ENCODE results near the gene PAFAH1B1. TPM values are rescaled to one million over a fixed set of nuclear protein-coding genes. Genes with fewer than 3 reads are reported as not detected.
A peak's percentile ranks its signal among the peaks of the same experiment; 100 is the strongest.
"Not testable (repeated sequence)": the region's sequence is repeated elsewhere in the genome, so short reads cannot be mapped to it uniquely, and the experiment has no call there.

Gene PAFAH1B1
- polyA plus RNA-seq, 1 donor from 2014 or later = 17.8 TPM

DNA sequence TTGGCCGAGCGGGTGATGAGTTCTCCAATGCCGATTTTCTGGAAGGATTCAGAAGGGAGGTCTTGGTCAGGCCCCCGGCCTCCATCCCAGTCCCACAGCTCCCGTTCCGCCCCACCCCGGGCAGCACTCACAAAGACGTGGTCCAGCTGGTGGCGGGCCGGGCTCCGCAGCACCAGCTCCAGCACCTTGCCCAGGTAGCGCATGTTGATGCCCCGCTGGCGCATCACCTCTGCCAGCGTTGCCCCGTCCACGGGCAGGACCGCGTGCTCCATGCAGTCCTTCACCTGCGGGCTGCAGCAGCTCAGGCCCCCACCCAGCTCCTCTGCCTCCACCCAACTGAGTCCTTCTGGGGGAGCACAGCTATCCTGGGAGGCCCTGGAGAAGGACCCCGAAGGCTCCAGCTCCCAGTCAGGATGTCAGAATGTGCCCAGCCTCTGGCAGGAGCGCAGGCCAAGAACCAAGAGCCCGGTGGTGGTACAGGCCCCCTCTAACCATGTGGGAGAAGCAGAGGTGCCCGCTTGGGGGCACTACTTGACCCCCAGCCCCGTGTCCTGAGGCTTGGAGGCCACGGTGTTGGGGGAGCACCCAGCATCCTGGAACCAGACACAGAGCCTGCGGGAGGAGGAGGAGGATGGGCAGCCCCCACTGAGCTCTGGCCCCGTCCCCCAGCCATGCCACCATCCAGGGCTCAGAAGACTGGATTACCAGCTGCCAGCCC lies 101.9 kb downstream of the PAFAH1B1 start:
- no peak overlapping the region for H3K4me3 Mint-ChIP-seq
- no peaks in the 10 kb centered on the region for H3K9me3 Mint-ChIP-seq
- peaks cover 2% of the 10 kb centered on the region for H3K36me3 Mint-ChIP-seq
- no peak overlapping the region for H3K27ac Mint-ChIP-seq
- H3K27me3 Mint-ChIP-seq = no peaks in the 10 kb centered on the region
- H3K4me1 Mint-ChIP-seq = peaks cover 0 to 2% (median 0%) of the 10 kb centered on the region in 3 donors

DNA sequence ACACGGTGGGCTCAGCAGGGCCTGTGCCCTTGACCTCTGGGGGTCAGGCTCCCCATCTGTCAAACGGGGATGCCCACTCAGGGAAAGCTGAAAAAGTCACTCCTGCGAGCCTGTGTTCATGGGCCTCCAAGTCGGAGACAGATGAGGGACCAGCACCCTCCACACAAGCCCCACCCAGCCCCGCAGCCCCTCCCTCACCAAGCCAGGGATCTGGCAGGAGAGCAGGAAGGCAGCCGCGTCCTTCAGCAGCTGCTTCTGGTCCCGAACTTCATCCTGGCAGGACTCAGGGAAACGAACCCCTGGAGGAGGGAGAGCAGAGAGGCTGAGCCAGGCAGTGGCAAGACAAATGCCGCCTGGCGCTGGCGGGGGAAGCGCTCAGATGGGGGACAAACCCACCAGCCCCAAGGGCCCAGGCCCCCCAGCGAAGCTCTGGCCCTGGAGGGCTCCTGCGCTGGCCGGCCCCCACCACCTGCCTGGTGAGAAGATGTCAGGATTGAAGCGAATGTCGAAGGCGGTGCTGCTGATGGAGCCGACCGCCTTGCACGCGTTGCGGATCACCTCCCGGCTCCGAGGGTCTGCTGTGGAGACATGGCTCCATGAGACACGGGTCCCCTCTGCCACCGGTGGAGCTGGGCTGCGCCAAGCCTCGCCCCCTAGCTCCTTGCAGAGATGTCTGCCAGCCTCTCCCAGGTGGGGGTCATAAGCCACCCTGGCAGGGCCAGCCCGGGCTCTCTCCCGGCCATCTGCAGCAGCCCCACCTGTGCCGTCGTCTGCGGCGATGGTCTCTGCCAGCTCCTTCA lies 102.7 kb downstream of the PAFAH1B1 start:
- Mint-ChIP-seq H3K27ac (no peak overlapping the region), H3K4me1 (peaks cover 0 to 2% (median 0%) of the 10 kb centered on the region in 3 donors), H3K4me3 (no peak overlapping the region), H3K9me3 (no peaks in the 10 kb centered on the region), H3K36me3 (peaks cover 2% of the 10 kb centered on the region), H3K27me3 (no peaks in the 10 kb centered on the region)

DNA sequence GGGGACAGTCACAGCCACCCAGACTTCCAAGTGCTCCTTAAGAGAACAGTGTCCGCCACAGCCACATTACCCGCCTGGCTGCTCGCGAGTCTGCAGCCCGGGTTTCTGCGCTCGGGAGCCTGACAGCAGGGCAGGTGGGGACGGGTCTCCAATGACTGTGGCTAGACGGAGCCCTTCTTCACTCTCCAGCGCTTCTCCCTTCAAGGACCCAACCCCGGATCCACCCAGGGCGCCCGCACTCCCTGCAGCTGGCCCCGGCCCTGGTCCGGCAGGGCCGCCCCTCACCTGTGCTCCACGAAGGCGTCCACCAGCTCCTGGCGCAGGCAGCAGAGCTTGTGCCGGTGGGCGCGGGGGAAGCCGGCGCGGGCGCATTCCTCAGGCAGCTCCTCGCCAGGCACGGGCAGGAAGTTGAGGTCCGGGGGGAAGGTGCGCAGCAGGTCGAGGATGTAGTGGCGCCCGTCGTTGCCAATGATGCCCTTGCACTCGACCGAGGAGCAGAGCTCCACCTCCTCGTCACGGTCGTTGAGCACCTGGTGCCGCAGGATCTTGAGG lies 104.2 kb downstream of the PAFAH1B1 start:
- Mint-ChIP-seq H3K27me3 (no peaks in the 10 kb centered on the region), H3K36me3 (peaks cover 2% of the 10 kb centered on the region), H3K27ac (no peak overlapping the region), H3K4me3 (no peak overlapping the region), H3K4me1 (peaks cover 0 to 2% (median 0%) of the 10 kb centered on the region in 3 donors), H3K9me3 (no peaks in the 10 kb centered on the region)

DNA sequence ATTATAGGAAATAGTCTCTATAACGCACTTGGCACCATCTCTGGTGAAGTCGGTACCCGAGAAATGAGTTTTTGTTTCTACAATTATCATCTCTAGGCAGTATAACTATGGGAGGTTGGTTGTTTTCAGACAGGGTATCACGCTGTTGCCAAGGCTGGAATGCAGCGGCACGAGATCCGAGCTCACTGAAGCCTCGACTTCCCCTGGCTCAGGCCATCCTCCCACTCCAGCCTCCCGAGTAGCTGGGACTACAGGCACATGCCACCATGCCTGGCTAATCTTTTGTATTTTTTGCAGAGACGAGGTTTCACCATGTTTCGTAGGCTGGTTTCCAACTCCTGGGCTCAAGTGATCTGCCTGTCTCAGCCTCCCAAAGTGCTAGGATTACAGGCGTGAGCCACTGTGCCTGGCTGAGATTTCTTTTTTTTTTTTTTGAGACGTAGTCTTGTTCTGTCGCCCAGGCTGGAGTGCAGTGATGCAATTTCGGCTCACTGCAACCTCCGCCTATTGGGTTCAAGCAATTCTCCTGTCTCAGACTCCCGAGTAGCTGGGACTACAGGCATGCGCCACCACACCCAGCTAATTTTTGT lies 105.9 kb downstream of the PAFAH1B1 start:
- H3K36me3 Mint-ChIP-seq, H3K9me3 Mint-ChIP-seq, H3K4me3 Mint-ChIP-seq, H3K27me3 Mint-ChIP-seq, H3K4me1 Mint-ChIP-seq: not testable (repeated sequence)
- peak overlapping the region in 1 of 3 donors; percentile 19 for H3K27ac Mint-ChIP-seq

DNA sequence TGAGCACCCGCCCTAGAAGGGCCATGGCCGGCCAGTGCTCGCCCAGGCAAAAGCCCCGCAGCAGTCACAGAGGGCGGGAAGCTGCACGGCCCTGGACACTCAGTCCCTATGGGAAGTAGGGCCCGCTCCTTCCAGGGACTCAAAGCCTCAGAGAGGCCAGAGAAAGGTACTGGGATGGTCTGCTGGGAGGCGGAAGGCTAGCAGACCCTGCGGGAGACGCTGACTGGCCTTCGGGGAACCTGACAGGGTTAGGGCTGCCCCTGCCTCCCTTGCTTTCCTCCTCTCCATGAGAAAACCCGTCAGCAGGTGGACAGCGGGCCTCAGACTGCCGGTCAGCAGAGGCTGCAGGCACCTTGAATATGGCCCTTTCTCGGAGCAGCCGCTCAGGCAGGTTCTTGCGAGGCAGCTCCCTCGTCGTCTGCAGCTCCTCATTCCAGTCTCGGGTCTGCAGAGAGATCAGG lies 106.6 kb downstream of the PAFAH1B1 start:
- Mint-ChIP-seq H3K27ac (peak overlapping the region in 1 of 3 donors; percentile 19), H3K4me1 (peaks cover 0 to 2% (median 0%) of the 10 kb centered on the region in 3 donors), H3K4me3 (peak overlapping the region in 1 of 4 donors; percentile 49), H3K27me3 (no peaks in the 10 kb centered on the region), H3K9me3 (no peaks in the 10 kb centered on the region), H3K36me3 (peaks cover 2% of the 10 kb centered on the region)

DNA sequence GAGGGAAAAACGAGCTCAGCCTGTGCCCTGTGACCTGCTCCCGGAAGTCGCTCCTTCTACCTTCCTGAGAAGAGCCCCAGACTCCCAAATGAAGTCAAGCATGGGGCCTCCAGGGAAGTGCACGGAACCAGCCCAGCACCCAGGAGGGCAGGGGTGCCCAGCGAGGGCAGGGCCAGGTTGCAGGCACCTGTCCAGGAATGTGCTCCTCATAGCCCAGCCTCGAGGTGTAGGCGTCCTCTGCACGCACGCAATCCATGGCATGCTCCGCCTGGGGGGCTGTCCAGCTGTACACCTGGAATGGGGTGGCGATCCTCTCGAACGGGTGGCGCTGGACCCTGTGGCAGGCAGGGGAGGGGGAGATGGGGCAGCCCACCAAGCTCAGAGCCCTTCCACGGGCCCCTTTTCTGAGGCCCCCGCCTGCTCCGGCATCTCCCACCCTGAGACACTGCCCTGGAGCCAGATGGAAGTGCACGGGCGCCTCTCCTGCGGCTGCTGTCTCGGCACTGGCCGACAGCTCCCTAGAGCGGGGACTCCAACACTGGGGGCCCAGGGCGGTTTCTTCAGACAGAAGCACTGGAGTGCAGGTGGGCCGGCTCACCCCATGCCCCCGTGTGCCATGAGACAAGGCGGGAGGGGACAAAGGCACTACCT lies 107.2 kb downstream of the PAFAH1B1 start:
- Mint-ChIP-seq H3K9me3 (no peaks in the 10 kb centered on the region), H3K36me3 (peaks cover 2% of the 10 kb centered on the region), H3K4me1 (peaks cover 0 to 7% (median 3%) of the 10 kb centered on the region in 3 donors), H3K27me3 (no peaks in the 10 kb centered on the region), H3K4me3 (no peak overlapping the region), H3K27ac (no peak overlapping the region)

DNA sequence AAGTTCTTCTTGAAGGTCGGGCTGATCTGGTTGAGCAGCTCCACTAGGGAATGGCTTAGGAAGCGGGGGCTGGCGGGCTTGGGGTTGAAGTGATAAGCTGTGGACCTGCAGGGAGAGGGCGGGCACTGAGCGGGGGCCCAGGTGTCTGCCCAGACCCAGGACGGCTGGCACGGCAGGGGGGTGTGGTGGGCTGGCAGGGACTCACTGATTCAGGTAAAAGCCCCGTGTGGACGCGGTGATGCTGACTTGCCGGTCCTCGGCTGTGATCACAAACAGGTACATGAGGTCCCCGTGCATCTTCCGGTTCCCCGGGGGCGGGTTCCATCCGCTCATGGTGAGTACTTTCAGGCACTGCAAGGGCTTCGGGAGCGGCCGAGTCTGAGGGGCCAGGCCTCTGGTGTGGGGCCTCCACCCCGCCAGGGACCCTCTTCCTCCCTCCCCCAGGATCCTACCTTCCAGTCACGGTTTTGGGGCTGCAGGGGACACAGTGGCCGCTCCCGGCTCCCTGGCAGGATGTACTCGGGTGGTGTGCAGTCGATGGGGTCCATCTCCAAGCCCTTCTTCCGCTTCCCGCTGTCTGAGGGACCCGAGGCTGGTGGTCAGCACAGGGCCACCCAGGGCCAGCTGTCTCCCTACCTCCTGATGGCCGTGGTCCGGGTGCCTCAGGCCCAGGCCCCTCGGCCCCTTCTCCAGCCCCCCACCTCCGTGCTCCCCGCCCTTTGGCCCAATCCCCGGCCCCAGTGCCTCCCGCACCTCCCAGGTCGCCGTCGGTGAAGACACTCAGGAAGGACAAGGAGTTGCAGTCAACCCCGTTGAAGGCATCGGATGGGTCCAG lies 107.9 kb downstream of the PAFAH1B1 start:
- H3K36me3 Mint-ChIP-seq = peaks cover 2% of the 10 kb centered on the region
- peaks cover 0 to 9% (median 4%) of the 10 kb centered on the region in 3 donors for H3K4me1 Mint-ChIP-seq
- H3K4me3 Mint-ChIP-seq = peak overlapping the region in 1 of 4 donors; percentile 65
- H3K27me3 Mint-ChIP-seq = no peaks in the 10 kb centered on the region
- H3K9me3 Mint-ChIP-seq = no peaks in the 10 kb centered on the region
- H3K27ac Mint-ChIP-seq = no peak overlapping the region

DNA sequence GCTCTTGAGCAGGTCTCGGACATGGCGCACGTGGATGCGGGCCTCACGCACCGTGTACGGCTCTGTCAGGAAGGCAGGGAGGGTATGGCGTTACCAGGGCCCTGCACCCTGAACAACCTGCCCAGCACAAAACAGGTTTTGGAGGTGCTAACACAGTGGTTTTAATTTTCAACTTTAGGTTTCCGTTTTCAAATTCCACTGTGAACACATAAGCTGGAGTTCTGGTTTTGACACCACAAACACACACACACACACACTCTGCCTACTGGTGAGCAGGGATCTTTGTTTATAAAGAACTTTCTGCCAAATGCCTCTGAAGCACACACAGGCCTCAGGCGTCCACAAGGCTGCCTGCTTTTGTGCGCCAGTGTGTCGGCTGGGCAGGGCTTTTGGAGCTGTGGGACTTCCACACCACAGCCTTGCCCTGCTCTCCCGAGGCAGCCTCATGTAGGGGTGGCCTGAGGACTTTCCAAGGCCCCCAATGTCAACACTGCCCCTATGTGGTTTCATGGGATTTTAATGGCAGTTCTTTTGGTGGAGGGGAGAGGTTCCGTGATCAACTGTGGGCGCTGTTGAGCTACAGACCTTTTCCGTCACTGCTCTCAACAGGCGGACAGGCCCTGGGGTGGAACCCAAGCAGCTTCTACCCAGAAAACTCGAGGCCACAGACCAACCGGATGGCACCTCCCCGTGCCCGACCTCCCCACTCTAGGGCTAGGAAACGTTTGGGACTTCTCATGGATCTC lies 108.7 kb downstream of the PAFAH1B1 start:
- Mint-ChIP-seq H3K4me3 (no peak overlapping the region), H3K27me3 (no peaks in the 10 kb centered on the region), H3K9me3 (no peaks in the 10 kb centered on the region), H3K27ac (peak overlapping the region in 2 of 3 donors; percentile 14 to 43), H3K4me1 (peaks cover 0 to 9% (median 4%) of the 10 kb centered on the region in 3 donors), H3K36me3 (peaks cover 2% of the 10 kb centered on the region)

DNA sequence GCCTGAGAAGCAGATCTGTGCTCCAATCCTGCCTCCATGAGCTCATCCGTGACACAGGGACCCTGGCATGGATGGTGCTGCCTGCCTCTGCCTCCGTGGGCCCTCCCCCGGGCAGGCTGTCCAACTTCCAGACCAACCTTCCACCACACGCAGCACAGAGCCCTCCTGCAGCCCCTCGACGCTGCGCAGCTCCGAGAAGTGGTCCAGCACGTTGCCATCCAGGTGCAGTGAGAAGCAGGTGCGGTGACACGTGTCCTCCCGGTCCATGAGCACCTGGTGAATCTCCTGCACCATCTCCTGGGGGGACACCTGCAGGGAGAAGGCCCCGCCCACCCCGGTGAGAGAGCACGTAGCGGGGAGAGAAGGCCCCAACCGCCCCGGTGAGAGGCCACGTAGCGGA lies 109.7 kb downstream of the PAFAH1B1 start:
- Mint-ChIP-seq H3K4me1 (peaks cover under 1 to 9% (median 5%) of the 10 kb centered on the region in 3 donors), H3K27me3 (no peaks in the 10 kb centered on the region), H3K4me3 (no peak overlapping the region), H3K9me3 (no peaks in the 10 kb centered on the region), H3K27ac (peak overlapping the region in 1 of 3 donors; percentile 14), H3K36me3 (peaks cover 2% of the 10 kb centered on the region)

DNA sequence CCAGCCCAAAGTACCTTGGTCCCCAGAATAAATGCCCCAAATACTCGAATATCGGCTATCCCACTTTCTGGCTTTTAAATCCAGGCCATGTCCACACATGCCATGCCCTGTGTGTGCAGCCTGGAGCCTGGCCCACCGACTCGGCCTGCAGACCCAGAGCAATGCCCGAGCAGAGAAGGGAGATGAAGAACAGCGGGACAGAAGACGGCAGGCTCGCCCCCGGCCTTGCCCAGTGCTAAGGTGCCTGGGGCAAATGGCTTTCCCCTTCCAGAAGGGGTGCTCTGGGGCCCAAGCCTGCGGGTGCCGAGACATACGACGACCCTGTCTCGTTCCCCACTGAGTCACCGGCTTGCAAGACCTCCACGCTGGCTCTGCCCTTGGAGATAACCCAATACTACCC lies 110.2 kb downstream of the PAFAH1B1 start:
- Mint-ChIP-seq H3K36me3 (peaks cover 2% of the 10 kb centered on the region), H3K27ac (no peak overlapping the region), H3K4me1 (peaks cover 3 to 9% (median 8%) of the 10 kb centered on the region in 3 donors), H3K27me3 (no peaks in the 10 kb centered on the region), H3K4me3 (no peak overlapping the region), H3K9me3 (no peaks in the 10 kb centered on the region)

DNA sequence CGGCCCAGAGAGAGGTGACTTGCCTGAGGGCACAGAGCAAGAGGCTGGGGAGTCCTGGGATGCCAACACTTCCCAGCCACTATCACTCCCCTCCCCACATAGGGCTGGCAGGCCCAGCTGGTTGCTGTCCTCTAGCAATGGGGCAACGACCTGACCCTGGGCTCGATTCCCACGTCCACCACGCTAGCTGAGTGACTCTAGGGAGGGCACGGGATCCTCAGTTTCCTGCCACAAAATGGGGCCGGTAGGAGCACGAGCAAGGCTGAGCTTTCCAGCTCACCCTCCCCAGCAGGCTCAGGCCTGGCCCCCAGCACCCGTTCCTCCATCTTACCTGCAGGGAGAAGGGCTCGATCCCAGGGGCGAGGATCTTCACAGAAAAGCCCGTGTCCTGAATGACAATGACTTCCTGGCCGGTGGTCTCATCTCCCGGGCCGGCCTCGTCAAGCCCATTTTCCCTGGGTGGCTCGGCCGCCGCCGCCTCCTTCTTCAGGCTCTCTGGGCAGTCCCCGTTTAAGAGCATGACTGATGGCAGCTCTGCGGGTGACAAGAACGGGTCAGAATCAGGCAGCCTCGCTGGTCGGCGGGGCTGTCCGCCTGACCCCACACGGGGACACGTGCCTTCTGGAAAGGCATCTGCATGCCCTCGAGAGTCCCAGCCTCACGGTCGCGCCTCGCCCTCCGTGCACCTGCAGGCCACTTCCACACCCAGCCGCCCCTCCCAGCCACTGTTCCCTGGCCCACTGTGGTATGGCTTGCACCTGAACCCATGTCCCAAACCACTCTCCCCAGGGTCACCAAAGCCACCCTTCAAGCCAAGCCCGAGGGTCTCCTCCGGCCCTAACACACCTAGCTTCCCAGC lies 110.8 kb downstream of the PAFAH1B1 start:
- no peaks in the 10 kb centered on the region for H3K27me3 Mint-ChIP-seq
- H3K4me1 Mint-ChIP-seq = peaks cover 9 to 15% (median 13%) of the 10 kb centered on the region in 3 donors
- no peaks in the 10 kb centered on the region for H3K9me3 Mint-ChIP-seq
- no peak overlapping the region for H3K4me3 Mint-ChIP-seq
- peaks cover 2% of the 10 kb centered on the region for H3K36me3 Mint-ChIP-seq
- H3K27ac Mint-ChIP-seq = no peak overlapping the region

DNA sequence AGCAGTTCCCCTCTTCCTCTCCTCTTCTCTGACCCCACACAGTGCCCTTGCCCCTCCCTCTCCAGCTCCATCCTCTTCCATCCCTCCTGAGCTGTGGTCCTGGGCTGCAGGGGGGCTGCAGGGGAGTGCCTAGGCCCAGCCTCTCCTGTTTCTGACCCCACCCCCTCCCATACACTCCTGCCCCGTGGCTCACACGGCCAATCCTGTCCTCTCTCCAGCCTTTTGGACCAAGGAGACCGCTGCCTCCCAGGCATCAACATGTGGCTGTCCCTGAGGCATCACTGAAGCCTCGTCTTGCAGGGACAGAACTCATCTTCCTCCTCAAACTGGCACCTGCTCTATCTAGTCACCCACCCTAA lies 111.4 kb downstream of the PAFAH1B1 start:
- no peaks in the 10 kb centered on the region for H3K27me3 Mint-ChIP-seq

DNA sequence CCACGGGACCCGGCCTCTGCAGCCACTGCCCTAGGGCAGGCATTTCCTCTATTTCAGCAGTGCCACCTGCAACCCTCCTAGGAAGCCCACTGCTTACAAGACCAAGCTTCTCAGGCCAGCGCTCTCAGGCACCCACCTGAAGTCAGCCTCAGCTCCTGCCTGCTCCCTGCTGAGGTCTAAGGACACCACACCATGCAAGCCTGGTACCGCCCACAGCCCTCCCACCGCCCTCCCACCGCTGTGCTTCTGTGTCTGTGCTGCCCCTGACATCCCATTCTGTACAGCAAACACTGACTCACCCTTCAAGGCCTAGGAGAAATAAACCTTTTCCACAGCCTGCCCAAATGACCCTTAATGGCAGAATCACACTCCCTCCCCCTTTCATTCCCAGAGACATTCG lies 111.8 kb downstream of the PAFAH1B1 start:
- peak overlapping the region in 2 of 3 donors; percentile 51 to 71 for H3K27ac Mint-ChIP-seq
- no peaks in the 10 kb centered on the region for H3K9me3 Mint-ChIP-seq
- peaks cover 19 to 24% (median 23%) of the 10 kb centered on the region in 3 donors for H3K4me1 Mint-ChIP-seq
- no peak overlapping the region for H3K4me3 Mint-ChIP-seq
- no peaks in the 10 kb centered on the region for H3K27me3 Mint-ChIP-seq
- no peaks in the 10 kb centered on the region for H3K36me3 Mint-ChIP-seq

More for the DNA sequence above, 111.4 kb downstream of the PAFAH1B1 start:
- H3K27ac Mint-ChIP-seq = peak overlapping the region in 1 of 3 donors; percentile 51
- H3K36me3 Mint-ChIP-seq = peaks cover 1% of the 10 kb centered on the region
- H3K4me1 Mint-ChIP-seq = peaks cover 15 to 20% (median 20%) of the 10 kb centered on the region in 3 donors
- H3K4me3 Mint-ChIP-seq = peak overlapping the region in 1 of 4 donors; percentile 21
- no peaks in the 10 kb centered on the region for H3K9me3 Mint-ChIP-seq

Data from IgD-negative memory B cell (primary cell).